Measurements from ENCODE around the gene UTP18.

DNA sequence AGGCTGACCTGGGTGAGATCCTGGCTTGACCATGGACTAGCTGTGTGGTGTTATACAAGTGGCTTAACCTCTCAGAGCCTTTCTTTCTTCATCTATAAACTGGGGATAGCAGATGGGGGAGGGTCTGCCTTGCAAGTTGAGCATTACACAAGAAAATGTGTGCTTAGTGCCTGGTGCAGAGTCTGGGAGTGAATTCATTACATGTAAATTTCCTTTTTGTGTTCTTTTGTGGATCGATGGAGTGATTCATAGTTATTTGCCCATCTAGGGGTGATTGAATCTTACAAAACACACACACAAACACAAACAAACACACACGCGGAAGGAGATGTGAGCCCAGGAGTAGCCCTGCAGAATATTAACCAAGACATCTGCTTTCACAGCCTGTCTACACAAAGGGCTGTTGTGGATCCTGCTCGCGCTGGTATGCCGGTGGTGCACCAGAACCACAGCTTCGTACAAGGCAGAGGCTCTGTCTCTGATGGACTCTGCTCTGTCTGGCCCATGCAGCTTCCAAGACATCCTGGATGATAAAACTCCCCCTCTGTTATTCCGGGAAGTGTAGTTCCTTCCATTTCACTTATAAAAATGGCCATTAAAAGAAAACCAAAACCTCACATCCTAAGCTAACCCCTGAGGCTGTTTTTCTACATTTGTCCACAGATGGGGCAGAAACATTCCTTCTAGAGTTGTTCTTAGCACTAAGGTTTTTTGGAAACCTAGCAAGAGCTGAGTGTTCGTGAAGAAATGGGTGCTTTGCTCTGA is 86.1 kb downstream of the UTP18 start:
- TF ChIP-seq YY1 (IDR thresholded peaks at IDR 0.05), result no peak
- TF ChIP-seq EGR1 (IDR thresholded peaks at IDR 0.05; ENCODE audit: low read depth in 2 of 2), result no peak
- no peak for TF ChIP-seq TAF1 (conservative IDR thresholded peaks at IDR 0.05)
- TF ChIP-seq, protein P1, sequence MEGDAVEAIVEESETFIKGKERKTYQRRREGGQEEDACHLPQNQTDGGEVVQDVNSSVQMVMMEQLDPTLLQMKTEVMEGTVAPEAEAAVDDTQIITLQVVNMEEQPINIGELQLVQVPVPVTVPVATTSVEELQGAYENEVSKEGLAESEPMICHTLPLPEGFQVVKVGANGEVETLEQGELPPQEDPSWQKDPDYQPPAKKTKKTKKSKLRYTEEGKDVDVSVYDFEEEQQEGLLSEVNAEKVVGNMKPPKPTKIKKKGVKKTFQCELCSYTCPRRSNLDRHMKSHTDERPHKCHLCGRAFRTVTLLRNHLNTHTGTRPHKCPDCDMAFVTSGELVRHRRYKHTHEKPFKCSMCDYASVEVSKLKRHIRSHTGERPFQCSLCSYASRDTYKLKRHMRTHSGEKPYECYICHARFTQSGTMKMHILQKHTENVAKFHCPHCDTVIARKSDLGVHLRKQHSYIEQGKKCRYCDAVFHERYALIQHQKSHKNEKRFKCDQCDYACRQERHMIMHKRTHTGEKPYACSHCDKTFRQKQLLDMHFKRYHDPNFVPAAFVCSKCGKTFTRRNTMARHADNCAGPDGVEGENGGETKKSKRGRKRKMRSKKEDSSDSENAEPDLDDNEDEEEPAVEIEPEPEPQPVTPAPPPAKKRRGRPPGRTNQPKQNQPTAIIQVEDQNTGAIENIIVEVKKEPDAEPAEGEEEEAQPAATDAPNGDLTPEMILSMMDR (IDR thresholded peaks at IDR 0.05; ENCODE audit: low read depth, low read length, missing input control), result no peak
- TF ChIP-seq, protein P2, sequence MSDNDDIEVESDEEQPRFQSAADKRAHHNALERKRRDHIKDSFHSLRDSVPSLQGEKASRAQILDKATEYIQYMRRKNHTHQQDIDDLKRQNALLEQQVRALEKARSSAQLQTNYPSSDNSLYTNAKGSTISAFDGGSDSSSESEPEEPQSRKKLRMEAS (IDR thresholded peaks at IDR 0.05), result no peak
- no peak for TF ChIP-seq RAD21 (IDR thresholded peaks at IDR 0.05)
- no peak for TF ChIP-seq JUND (IDR thresholded peaks at IDR 0.05)
- TF ChIP-seq HNF4A (conservative IDR thresholded peaks at IDR 0.05), result no peak
- TF ChIP-seq, protein P3, sequence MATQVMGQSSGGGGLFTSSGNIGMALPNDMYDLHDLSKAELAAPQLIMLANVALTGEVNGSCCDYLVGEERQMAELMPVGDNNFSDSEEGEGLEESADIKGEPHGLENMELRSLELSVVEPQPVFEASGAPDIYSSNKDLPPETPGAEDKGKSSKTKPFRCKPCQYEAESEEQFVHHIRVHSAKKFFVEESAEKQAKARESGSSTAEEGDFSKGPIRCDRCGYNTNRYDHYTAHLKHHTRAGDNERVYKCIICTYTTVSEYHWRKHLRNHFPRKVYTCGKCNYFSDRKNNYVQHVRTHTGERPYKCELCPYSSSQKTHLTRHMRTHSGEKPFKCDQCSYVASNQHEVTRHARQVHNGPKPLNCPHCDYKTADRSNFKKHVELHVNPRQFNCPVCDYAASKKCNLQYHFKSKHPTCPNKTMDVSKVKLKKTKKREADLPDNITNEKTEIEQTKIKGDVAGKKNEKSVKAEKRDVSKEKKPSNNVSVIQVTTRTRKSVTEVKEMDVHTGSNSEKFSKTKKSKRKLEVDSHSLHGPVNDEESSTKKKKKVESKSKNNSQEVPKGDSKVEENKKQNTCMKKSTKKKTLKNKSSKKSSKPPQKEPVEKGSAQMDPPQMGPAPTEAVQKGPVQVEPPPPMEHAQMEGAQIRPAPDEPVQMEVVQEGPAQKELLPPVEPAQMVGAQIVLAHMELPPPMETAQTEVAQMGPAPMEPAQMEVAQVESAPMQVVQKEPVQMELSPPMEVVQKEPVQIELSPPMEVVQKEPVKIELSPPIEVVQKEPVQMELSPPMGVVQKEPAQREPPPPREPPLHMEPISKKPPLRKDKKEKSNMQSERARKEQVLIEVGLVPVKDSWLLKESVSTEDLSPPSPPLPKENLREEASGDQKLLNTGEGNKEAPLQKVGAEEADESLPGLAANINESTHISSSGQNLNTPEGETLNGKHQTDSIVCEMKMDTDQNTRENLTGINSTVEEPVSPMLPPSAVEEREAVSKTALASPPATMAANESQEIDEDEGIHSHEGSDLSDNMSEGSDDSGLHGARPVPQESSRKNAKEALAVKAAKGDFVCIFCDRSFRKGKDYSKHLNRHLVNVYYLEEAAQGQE (IDR thresholded peaks at IDR 0.05), result no peak
- TF ChIP-seq, protein P4, sequence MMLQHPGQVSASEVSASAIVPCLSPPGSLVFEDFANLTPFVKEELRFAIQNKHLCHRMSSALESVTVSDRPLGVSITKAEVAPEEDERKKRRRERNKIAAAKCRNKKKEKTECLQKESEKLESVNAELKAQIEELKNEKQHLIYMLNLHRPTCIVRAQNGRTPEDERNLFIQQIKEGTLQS (IDR thresholded peaks at IDR 0.05), result no peak
- TF ChIP-seq, protein P5, sequence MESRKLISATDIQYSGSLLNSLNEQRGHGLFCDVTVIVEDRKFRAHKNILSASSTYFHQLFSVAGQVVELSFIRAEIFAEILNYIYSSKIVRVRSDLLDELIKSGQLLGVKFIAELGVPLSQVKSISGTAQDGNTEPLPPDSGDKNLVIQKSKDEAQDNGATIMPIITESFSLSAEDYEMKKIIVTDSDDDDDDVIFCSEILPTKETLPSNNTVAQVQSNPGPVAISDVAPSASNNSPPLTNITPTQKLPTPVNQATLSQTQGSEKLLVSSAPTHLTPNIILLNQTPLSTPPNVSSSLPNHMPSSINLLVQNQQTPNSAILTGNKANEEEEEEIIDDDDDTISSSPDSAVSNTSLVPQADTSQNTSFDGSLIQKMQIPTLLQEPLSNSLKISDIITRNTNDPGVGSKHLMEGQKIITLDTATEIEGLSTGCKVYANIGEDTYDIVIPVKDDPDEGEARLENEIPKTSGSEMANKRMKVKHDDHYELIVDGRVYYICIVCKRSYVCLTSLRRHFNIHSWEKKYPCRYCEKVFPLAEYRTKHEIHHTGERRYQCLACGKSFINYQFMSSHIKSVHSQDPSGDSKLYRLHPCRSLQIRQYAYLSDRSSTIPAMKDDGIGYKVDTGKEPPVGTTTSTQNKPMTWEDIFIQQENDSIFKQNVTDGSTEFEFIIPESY (IDR thresholded peaks at IDR 0.05), result no peak
- no peak for TF ChIP-seq FOXA2 (IDR thresholded peaks at IDR 0.05)
